Measurements from ENCODE around the gene RNU4-1.

The RNU4-1 gene

DNA sequence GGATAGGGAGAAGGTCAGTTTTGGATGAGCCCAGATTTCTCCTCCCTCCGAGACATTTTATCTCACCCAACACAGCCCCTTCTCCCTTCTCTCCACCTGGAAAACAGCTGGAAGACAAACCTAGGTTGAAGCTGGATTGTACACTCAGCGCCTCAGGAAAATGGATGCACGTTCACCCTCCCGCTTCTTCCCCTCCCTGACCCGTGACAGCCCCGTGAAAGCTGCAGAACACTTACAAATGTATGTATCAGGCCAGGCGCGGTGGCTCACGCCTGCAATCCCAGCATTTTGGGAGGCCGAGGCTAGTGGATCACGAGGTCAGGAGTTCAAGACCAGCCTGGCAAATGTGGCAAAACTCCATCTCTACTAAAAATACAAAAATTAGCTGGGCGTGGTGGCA, 5.5 kb downstream of the RNU4-1 start:
- no peak for DNase-seq

DNA sequence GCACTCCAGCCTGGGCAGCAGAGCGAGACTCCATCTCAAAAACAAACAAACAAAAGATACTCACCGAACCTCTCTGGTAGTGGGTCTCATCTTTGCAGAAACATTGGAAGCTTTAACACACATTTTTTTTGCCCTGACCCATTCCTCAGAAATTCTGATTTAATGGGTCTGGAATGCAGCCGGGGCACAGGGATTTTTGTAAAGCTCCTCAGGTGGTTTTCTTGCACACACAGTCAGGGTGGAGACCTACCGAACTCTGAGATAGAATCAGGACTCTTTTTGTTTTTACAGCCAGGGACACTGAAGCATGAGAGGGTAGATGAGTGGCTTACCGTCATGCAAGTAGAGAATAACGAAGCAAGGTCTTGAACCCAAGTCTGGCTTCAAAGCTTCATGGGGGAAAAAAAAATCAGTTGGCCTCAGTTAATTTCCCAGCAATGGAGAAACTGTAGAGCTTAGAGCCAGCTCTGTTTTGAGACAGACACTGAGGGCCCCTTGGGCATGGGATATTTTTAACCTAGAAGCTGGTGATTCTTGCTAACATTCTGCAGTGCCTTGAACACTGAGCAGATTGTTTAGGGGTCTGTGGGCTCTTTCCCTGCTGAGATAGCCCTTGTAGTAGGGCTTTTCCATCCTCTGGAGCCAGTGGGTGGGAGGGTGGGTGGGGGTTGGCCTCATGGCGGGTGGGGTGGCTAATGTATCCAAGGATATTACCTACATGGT, 6.1 kb downstream of the RNU4-1 start:
- DNase-seq, result no peak

DNA sequence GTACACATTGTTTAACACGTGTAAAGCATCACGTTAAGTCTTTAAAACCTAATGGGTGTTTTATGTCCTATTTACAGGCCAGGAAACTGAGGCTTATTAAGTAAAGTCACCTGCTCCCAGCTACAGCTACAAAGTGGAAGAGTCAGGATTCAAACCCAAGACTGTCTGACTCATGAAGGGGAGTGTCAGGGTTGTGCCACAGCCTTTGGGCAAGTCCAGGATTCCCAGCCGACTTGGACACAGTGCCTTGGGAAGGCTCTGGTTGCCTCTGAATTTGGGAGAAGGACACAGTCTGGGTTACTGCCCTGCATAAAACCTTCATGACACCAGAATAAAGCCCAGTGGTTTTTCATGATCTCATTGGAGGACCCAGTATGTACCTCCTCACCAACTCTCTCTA, 8.7 kb downstream of the RNU4-1 start:
- no peak for DNase-seq

DNA sequence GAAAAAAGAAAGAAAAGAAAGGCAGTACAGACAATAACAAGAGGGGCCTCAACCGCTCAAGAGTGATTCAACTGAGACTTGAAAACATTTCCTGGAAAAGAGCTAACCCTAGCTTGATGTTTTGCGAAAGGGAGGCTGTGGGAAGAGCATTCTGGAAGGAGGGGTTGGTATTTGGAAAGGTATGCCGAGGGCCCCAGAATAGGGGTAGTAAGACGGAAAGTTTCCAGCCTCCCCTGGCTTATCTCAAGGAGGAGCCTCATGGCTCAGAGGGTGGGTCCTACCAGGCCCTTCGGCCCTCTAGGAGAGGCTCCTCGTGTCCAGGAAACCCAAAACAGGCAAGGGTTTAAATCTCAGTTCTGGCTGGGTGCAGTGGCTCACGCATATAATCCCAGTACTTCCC, 9.7 kb downstream of the RNU4-1 start:
- DNase-seq, result no peak

DNA sequence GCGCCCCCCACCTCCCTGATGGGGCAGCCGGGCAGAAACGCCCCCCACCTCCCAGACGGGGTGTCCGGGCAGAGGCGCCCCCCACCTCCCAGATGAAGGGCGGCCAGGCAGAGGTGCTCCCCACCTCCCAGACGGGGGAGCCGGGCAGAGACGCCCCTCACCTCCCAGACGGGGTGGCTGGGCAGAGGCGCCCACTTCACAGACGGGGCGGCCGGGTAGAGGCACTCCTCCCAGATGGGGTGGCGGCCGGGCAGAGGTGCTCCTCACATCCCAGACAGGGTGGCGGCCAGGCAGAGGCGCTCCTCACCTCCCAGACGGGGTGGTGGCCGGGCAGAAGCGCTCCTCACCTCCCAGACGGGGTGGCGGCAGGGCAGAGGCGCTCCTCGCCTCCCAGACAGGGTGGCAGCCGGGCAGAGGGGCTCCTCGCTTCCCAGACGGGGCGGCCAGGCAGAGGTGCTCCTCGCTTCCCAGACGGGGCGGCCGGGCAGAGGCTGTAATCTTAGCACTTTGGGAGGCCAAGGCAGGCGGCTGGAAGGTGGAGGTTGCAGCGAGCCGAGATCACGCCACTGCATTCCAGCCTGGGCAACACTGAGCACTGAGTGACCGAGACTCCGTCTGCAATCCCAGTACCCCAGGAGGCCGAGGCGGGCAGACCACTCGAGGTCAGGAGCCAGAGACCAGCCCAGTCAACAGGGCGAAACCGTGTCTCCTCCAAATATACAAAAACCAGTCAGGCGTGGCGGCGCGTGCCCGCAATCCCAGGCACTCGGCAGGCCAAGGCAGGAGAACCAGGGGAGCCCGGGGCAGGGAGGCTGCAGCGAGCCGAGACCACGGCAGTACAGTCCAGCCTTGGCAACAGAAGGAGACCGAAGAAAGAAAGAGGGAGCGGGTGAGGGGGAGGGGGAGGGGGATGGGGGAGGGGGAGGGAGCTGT, 14.6 kb downstream of the RNU4-1 start:
- no peak for DNase-seq

DNA sequence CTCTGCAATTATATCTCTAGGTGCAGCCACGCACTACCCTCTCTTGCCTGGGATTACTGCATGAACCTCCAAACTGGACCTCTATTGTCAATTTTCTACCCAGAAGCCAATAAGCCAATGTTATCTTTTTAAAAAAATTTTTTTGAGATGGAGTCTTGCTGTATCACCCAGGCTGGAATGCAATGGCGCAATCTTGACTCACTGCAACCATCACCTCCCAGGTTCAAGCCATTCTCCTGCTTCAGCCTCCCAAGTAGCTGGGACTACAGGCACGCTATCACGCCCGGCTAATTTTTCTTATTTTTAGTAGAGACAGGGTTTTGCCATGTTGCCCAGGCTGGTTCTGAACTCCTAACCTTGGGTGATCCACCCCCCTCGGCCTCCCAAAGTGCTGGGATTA, 16.3 kb downstream of the RNU4-1 start:
- DNase-seq, result no peak

DNA sequence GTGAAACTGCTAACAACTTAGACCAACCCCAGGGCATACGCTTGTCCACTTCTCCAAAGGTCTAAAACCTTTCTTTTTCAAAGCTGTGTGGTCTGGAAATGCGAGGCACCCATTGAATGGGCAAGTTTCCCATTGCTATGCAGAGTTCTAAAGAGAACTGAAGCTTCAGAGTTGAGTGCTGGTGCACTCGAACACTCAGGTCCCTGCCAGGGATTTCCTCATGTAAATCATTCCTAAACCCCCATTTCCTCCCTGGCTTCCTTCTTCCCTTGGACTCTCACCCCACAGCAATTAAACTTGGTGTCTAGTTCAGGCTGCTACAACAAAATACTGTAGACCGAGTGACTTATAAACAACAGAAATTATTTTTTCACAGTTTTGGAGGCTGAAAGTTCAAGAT, 25.3 kb downstream of the RNU4-1 start:
- no peak for DNase-seq

DNA sequence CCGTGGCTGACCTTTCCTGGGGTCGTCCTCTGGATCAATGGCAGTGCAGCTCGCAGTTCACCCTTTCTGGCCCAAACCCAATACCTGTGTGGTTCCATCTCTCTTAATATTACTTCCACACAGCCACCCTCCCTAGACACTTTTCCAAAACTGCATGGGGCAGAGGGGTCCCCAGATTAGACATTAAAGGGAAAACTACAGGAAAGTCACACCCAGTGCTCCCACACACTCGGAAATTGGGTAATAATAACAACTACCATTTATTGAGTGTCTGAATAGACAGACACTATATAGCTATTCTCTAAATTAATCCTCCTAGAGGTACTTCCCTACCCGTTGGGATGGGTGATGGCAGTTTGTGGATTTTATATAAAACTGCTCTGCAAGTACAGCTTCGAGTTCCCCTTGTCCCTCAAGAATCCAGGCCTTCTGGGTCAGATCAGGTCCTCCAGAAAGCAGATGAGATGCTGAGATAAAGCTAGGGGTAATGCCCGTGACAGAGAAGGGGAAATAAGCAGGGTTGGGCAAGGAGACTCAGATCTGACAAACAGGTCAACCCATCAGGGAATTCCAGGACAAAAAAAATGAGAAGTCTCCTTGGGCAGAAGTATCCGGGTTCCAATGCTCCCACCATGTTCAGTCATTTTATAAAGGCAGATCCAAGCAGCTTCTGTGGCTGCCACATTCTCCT, 26.7 kb downstream of the RNU4-1 start:
- DNase-seq, result no peak

DNA sequence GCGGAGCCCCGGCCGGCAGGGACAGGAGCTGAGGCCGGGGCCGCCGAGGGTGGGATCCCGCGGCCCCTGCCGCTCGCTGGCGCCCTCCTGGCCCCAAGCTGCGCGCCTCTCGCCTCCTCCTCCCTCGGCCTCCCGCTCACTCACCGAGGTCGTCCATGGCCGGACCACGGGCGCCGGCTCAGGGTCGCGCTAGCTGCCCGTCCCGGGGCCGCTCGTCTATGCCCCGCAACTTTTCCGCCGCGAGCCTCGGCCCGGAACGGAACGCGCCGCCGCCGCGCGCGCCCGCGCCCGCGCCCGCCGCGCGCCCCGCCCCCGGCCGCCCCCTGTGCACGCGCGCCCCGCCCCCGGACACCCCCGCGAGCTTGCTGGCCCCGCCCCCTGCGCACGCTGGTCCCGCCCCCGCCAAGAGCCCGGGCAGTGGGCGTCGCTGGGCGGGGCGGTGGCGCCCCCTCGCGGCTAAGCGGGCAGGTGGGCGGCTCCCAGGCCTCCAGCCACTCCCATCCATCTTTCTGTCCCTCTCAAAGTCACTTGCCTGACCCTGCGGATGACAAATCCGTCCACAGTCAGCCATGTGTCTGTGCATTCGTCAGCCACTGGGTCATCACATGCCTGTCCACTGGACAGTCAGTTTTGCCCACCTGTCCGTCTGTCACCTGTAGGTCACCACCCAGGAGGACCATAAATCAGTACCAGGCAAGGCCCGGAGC, 27.4 kb downstream of the RNU4-1 start, which contains the start of gene PXN:
PXN (minus strand) TSS at position 258 of the 707 bp plus-strand sequence; CDS start at position 157, 101 bp downstream.
- DNase-seq, result peak; percentile 82 to 96

DNA sequence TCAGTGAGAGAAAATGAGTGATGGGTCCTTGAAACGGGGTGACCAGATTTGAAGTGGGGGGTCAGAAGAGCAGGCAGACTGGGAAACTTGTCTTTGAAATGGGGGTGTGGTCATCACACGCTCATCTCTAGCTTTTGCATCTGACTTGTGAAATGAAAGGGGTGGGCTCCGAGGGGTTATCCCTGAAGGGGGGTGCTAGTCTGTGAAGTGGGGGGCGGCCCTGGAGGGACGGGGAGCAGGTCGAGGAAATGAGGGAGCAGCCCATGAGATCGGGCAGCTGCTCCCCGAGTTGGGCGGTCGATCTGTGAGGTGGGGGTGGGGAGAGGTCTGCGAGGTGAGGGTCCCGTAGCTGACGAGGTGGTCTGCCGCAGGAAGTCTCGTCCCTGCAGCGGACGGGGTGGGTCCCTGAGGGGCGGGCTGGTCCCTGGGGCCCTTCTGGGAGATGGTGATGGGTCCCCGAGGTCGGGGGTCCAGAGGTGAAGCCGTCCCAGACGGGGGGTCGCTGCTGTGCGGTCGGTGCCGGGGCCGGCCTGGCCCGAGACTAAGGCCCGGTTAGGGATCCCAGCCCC, 28.0 kb downstream of the RNU4-1 start:
- no peak for DNase-seq

DNA sequence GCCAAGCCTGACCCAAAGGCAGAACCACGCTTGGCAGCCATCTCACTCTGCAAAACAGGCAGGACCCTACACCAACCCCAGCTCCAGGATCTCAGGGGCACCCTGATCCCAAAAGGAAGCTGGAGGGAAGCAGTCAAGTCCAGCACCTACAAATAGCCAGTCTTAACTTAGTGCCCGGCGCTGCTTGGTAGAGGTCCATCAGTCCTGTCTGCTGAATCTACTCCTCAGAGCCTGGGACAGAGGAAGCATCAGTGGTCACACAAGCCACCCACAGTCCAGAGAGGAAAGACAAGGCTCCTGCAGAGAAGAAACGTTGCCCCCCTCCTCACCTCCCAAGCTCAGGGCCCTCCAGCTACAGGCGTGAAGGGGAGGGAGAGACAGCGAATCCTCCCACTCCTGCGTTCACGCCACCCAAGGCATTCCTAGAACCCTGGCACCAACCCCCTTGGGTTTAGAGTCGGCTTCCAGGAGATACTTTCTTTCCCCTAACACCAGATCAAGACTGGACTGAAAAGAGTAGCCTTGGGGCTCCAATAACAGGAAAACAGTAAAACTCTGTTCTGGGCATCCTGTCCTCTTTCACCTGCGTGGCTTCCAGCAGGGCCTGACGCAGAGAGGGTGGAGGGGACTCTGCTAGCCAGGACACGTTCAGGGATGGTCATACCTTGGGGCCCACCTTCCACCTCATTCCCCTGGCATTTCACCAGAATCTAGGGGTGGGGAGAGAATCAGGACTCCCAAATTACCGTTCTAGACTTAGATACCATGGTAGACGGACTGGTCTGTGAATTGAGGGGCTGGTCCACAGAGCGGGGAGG, 28.7 kb downstream of the RNU4-1 start:
- DNase-seq, result no peak

DNA sequence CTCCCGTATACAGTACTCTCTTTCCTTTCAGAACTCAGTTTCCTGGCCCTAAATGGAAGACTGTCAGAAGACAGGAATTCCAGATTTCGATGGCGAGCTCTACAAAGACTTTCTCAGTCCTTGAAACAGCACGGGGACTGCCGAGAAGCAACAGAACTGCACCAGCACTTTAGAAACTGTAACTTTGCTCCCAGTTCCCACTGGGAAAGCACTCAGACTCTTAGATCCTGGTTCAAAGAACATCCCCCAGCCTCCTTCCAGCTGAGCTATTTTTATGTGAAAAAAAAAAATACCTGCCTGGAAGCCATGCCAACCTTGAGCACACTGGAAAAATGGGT, 29.3 kb downstream of the RNU4-1 start:
- DNase-seq, result no peak

DNA sequence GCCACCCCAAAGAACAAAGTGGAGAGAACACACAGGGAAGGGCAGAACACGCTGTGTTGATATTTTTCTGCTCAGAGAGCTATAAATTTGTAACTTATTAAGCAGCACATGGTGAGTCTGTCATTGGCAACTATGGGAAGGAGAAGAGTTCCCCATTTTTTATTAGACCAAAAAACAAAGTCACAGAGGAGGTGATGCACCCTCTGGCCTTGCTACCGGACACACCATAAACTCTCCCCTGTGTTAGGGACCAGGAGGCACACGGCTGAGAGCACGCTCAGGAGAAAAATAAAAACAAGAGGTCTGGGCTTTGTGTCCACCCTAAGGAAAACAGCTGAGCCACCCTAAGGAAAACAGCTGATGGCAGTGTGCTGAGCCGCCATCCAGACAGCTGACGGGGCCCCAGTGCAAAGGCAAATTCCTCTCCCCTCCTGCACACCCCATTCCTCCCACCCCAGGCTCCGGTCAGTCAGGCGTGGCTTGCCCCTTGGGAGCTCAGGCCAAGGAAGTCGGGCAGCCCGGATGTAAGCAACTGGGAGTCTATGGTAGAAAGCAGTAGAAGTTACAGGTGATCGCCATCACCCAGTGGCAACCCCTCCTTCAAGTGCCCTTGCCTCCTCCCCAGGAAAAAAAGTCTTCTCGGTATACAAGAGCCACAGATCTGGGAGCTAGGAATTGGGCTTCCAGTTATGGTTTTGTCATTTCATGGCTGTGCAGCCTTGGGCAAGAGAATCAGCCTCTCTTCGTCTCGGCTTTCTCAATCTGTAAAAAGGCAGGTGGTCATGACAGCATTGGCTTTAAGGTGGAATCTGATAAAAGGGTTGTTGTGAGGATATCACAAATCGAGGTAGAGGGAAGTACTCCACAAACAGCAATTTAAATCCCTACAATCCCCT, 29.9 kb downstream of the RNU4-1 start:
- DNase-seq, result no peak

DNA sequence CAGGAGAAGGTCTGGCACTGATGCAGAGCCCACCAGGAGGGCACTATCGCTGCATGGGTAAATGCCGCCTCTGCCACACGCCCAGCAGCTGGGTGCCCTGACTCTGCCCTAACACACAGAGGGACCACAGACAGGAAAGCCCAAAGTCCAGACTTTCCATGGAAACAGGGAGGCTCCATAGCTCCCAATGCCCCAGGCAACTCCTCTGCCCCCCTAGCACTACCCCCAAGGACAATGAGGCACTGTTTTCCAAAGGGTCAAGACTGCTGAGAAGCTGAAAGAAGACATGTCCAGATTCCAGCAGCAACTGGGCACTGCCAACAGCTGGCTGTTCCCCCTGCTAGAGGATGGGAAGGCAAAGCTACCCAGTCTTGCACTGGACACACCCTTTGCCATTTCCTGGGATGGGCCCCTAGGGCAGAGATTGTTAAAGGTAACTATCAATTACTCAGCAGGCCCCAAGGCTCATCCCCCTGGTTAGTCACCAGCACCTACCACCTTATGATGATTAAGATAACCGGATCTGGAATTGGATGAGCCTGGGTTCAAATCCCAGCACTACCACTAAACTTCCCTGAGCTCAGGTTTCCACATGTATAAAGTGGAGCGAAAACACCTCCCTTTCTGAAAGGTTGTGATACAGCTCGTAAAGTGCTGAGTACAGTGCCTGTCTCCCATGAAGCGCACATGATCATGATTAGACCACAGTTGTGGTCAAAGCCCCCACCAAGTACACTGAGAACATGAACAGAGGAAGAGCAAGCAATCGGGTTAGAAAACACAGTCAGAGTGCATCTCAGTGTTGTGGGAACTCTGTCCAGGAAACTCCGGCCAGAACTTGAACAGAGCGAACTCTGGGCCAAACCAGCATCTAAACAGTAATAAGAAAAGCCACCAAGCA, 30.8 kb downstream of the RNU4-1 start:
- no peak for DNase-seq

DNA sequence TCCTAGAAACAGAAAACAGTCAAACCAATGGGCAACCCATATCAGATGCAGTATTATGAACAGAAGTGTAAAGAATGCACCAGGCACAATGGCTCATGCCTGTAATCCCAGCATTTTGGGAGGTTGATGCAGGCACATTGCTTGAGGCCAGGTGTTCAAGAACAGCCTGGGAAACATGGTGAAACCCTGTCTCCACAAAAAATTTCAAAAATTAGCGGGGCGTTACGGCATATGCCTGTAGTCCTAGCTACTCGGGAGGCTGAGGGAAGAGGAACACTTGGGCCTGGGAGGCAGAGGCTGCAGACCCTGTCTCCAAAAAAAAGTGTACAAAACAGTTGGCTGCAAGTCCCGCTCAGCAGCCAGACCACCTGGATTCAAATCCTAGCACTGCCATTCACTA, 32.4 kb downstream of the RNU4-1 start:
- DNase-seq, result no peak

DNA sequence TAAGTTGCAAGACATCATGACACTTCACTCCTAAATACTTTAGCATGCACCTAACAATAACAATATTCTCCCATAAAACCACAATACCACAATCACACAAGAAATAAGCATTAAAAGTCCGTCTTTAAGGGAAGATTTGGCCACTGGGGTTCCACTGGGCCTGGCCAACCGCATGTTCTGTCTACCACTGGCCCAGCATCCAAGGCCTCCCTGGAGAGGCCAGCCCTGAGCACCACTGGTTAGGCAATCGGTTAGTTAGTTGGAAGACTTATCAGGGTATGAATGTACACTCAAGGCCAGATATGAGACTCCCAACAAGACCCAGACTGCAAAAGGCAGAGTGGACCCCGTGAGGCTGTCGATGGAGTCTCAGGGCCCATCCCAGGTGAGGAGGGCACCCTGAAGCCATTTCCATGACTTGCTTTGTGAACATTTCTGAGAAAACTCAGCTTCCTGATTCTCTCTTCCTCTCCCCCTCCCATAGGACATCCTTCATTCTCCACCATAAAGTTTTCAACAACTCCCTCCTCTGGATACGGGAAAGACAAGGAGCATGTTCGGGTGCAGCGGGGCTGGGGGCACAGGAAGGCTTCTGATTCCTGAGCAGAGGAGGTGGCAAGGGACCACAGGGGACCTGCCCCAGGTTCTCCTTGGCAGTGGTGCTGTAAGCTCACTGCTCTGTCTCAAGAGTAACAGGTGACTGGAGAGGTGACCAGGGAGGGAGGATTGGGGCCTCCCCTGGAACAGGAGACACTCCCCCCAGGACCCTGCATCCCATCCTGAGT, 33.4 kb downstream of the RNU4-1 start:
- DNase-seq, result no peak

DNA sequence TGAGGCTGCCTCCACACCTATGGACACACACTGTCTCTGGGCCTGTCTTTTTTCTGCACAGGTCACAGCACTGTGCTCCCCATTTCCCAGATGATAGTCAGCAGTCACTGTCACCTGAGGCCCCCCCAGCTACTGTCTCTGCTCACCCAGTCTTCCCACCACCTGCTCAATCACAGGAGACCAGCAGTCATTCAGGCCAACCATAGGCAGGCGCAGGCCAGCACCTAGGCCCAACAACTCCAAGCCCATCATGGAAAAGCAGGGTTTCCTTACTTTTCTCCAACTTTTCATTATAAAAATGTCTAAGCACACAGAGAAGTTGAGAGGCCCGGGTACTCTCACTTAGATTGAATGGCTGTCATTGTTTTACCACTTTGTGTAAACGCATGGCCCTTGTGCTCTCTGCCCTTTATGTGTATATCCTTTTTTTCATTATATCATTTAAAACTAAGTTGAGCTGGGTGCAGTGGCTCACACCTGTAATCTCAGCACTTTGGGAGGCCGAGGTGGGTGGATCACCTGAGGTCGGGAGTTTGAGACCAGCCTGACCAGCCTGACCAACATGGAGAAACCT, 34.6 kb downstream of the RNU4-1 start:
- DNase-seq, result no peak
